Measurements from ENCODE around the gene KLB. TPM values are rescaled to one million over a fixed set of nuclear protein-coding genes. Genes with fewer than 3 reads are reported as not detected.

KLB gene
- total RNA-seq, 1 experiment from 2014 or later: not detected

GRCh38 chr4:39495446-39496213, 88.9 kb downstream of the KLB start:
- in situ Hi-C loops (cut with HindIII; ENCODE audit: low sequenced_read_pairs): no loop called here
- DNase-seq (ENCODE audit: low spot score): no peak

DNA sequence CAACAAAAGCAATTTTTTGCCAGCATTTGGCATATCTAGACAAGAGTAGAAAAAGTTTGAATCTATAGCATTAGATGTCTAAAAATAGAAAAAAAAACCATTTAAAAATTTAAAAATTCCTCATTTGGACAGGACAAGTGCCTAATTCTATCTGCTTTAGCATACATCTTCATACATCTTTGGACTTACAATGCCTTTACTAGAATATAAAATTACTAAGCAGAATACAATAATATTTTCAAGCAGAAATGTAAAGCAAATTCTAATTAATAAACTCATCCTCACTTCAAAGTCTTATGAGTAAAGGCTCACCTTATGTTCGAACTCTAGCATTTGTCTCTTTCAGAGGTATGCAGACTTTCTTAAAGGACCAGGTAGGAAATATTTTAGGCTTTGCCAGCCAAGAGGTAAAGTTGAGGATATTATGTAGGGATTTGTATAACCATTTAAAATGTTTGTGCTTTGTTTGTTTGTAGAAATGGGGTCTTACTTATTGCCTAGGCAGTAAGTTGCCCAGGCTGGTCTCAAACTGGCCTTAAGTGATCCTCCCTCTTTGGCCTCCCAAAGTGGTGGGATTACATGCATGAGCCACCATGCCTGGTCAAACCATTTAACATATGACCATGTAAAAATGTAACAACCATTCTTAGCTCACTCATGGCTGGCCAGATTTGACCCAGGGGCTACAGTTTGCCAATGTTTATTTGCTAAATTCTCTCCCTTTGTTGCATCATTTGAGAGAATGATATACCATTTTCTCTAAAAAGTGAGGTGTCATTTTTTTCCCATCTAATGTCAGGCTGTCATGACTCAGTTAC, 91.4 kb downstream of the KLB start:
- DNase-seq (ENCODE audit: low spot score): no peak
- in situ Hi-C loops (cut with HindIII; ENCODE audit: low sequenced_read_pairs): no loop called here

DNA sequence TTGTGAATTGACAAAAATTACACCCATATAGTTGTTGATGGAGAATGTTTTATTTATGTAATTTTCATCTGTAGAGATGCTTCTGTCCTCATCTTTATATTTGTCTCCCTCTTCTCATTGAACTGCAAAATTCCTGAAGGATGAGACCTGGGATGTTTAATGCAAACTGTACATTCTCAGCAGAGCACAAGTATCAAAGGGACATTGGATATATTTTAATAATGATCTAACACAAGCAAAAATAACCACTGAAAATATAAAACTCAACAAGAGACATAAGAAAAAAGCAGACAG, 91.9 kb downstream of the KLB start:
- DNase-seq (ENCODE audit: low spot score): no peak
- in situ Hi-C loops (cut with HindIII; ENCODE audit: low sequenced_read_pairs): no loop called here

Other genes starting within 250 kb of the KLB start
- gene WDR19, start 224.4 kb upstream of the KLB start, total RNA-seq (2014; rRNA removed; shearing (Covaris generic)): 13.6 and 34.7 TPM in 2 replicates
- 91.8 and 119 TPM in 2 replicates for gene RFC1, start 40.6 kb upstream of the KLB start, total RNA-seq (2014; rRNA removed; shearing (Covaris generic))
- gene RPL9, start 52.0 kb downstream of the KLB start, total RNA-seq (2014; rRNA removed; shearing (Covaris generic)): 3,492 and 4,926 TPM in 2 replicates
- gene LIAS, start 52.1 kb downstream of the KLB start, total RNA-seq (2014; rRNA removed; shearing (Covaris generic)): 28.8 and 34.7 TPM in 2 replicates
- 73.6 and 76.0 TPM in 2 replicates for gene UGDH, start 120.5 kb downstream of the KLB start, total RNA-seq (2014; rRNA removed; shearing (Covaris generic))
- 29.6 and 37.4 TPM in 2 replicates for gene SMIM14, start 231.9 kb downstream of the KLB start, total RNA-seq (2014; rRNA removed; shearing (Covaris generic))